Breast epithelium (tissue), 4 donors: Measurements from ENCODE around the gene BRCA1. TPM values are rescaled to one million over a fixed set of nuclear protein-coding genes. Genes with fewer than 3 reads are reported as not detected.

Experiments used
- DNase-seq, 2 donors: peaks; one replicate each; pipeline ENCODE4 v3.0.0-alpha.2; 2019; ENCODE audit warnings: low spot score in 2 of 2
- H3K27ac ChIP-seq, 2 donors: fragments of 200-600 bp; sonication (generic) in 1 of 2; one replicate each; pipeline ENCODE4 v1.5.1; 2016 to 2019; ENCODE audit warnings: mild to moderate bottlenecking in 1 of 2
- H3K27me3 ChIP-seq, 2 donors: fragments of 200-600 bp; sonication (generic) in 1 of 2; one replicate each; pipeline versions ENCODE4 v1.5.1 to v1.6.0; 2017 to 2019; ENCODE audit warnings: control low read depth in 1 of 2, mild to moderate bottlenecking in 1 of 2
- H3K36me3 ChIP-seq: fragments of 200-600 bp; one replicate; pipeline ENCODE4 v1.5.1; 2019
- H3K4me1 ChIP-seq, 2 donors: fragments of 200-600 bp; sonication (generic); one replicate each; pipeline ENCODE4 v1.5.1; 2016 to 2019; ENCODE audit warnings: control low read depth in 1 of 2
- H3K4me3 ChIP-seq, 3 donors: fragments of 200-600 bp; sonication (generic); 1 replicate in 2 of 3; 2 replicates in 1 of 3; pipeline ENCODE4 v1.5.1; 2016 to 2019; ENCODE audit warnings: mild to moderate bottlenecking in 3 of 3, moderate library complexity in 2 of 3
- H3K9me3 ChIP-seq, 2 donors: fragments of 200-600 bp; sonication (generic) in 1 of 2; one replicate each; pipeline ENCODE4 v1.5.1; 2016 to 2019; ENCODE audit warnings: control low read depth in 1 of 2
- POLR2A ChIP-seq: fragments of 450-650 bp; IDR thresholded peaks from one replicate; pipeline ENCODE4 v1.6.1; 2016; ENCODE audit warnings: antibody characterized with exemption, mild to moderate bottlenecking, moderate library complexity
- POLR2AphosphoS5 ChIP-seq, 3 donors: sonication (generic); formaldehyde crosslinking; IDR thresholded peaks; one replicate each; pipeline ENCODE4 v1.6.1; 2017; ENCODE audit warnings: antibody characterized with exemption in 3 of 3
- intact Hi-C: fragments of 100-400 bp; cut with DNase I; formaldehyde crosslinking; loops from one replicate; pipeline ENCODE4 v1.15.1; 2023; ENCODE audit warnings: low total_unique reads
- total RNA-seq, 3 donors: library from RNA; depleted of rRNA; stranded (reverse); fragments of >200 nt; gene quantifications; one replicate each; pipeline ENCODE4 v1.1.0, GENCODE V29; 2016
- TF ChIP-seq, protein P1 (sequence below), 3 donors: fragments of 450-650 bp; IDR thresholded peaks; one replicate each; pipeline ENCODE4 v1.5.1; 2016 to 2017; ENCODE audit warnings: antibody characterized with exemption in 3 of 3, mild to moderate bottlenecking in 3 of 3, moderate library complexity in 3 of 3

Gene BRCA1
- total RNA-seq, 3 donors from 2014 or later: 5.2 to 8.9 (median 7.4) TPM

DNA sequence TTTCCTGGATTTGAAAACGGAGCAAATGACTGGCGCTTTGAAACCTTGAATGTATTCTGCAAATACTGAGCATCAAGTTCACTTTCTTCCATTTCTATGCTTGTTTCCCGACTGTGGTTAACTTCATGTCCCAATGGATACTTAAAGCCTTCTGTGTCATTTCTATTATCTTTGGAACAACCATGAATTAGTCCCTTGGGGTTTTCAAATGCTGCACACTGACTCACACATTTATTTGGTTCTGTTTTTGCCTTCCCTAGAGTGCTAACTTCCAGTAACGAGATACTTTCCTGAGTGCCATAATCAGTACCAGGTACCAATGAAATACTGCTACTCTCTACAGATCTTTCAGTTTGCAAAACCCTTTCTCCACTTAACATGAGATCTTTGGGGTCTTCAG lies 32.3 kb downstream of the BRCA1 start:
- no peak overlapping the region for H3K27ac ChIP-seq
- no peak for TF ChIP-seq POLR2AphosphoS5 (IDR thresholded peaks at IDR 0.05)
- TF ChIP-seq, protein P1, sequence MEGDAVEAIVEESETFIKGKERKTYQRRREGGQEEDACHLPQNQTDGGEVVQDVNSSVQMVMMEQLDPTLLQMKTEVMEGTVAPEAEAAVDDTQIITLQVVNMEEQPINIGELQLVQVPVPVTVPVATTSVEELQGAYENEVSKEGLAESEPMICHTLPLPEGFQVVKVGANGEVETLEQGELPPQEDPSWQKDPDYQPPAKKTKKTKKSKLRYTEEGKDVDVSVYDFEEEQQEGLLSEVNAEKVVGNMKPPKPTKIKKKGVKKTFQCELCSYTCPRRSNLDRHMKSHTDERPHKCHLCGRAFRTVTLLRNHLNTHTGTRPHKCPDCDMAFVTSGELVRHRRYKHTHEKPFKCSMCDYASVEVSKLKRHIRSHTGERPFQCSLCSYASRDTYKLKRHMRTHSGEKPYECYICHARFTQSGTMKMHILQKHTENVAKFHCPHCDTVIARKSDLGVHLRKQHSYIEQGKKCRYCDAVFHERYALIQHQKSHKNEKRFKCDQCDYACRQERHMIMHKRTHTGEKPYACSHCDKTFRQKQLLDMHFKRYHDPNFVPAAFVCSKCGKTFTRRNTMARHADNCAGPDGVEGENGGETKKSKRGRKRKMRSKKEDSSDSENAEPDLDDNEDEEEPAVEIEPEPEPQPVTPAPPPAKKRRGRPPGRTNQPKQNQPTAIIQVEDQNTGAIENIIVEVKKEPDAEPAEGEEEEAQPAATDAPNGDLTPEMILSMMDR (IDR thresholded peaks at IDR 0.05): no peak
- no peak for TF ChIP-seq POLR2A
- intact Hi-C loops: no loop called here
- H3K4me1 ChIP-seq: no peaks in the 10 kb centered on the region
- H3K27me3 ChIP-seq: no peaks in the 10 kb centered on the region
- H3K4me3 ChIP-seq: no peak overlapping the region
- no peaks in the 10 kb centered on the region for H3K36me3 ChIP-seq
- H3K9me3 ChIP-seq: no peaks in the 10 kb centered on the region
- no peak for DNase-seq

DNA sequence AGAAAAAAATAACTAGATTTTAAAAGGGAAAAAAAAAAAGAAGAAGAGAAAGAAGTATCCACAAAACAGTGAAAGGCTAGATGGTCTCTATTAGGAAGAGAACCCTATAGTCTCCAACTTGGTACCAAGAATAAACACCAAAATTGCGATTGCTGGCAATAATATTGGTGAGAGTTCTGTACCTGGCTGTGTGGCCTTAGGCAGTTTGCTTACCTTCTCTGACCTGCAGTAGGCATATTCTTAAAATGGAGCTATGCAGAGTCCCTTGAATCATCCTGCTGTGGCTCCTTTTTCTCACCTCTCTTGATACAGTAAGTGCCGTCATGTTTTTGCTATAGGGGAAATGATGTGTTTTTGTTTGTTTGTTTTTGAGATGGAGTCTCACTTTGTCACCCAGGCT lies 35.1 kb downstream of the BRCA1 start:
- intact Hi-C loops: no loop called here
- TF ChIP-seq, protein P1 (IDR thresholded peaks at IDR 0.05): no peak
- no peak for TF ChIP-seq POLR2AphosphoS5 (IDR thresholded peaks at IDR 0.05)
- no peak for TF ChIP-seq POLR2A
- H3K4me3 ChIP-seq: no peak overlapping the region
- no peaks in the 10 kb centered on the region for H3K4me1 ChIP-seq
- no peaks in the 10 kb centered on the region for H3K27me3 ChIP-seq
- no peak for DNase-seq
- no peaks in the 10 kb centered on the region for H3K9me3 ChIP-seq
- H3K27ac ChIP-seq: no peak overlapping the region
- no peaks in the 10 kb centered on the region for H3K36me3 ChIP-seq

- no peak for DNase-seq
- Histone ChIP-seq H3K27me3 (no peaks in the 10 kb centered on the region), H3K27ac (no peak overlapping the region), H3K9me3 (no peaks in the 10 kb centered on the region), H3K4me3 (no peak overlapping the region), H3K36me3 (no peaks in the 10 kb centered on the region), H3K4me1 (no peaks in the 10 kb centered on the region)
- TF ChIP-seq POLR2A: no peak
- TF ChIP-seq, protein P1 (IDR thresholded peaks at IDR 0.05): no peak
- no peak for TF ChIP-seq POLR2AphosphoS5 (IDR thresholded peaks at IDR 0.05)
- intact Hi-C loops: no loop called here
Measured at GRCh38 chr17:43085474-43085873, 39.7 kb downstream of the BRCA1 start.

- Histone ChIP-seq H3K36me3 (no peaks in the 10 kb centered on the region), H3K4me3 (no peak overlapping the region), H3K27ac (no peak overlapping the region), H3K4me1 (no peaks in the 10 kb centered on the region), H3K9me3 (no peaks in the 10 kb centered on the region), H3K27me3 (no peaks in the 10 kb centered on the region)
- no peak for DNase-seq
- TF ChIP-seq, protein P1 (IDR thresholded peaks at IDR 0.05): no peak
- TF ChIP-seq POLR2A (no peak), POLR2AphosphoS5 (IDR thresholded peaks at IDR 0.05) (no peak)
- intact Hi-C loops: no loop called here
Measured at GRCh38 chr17:43079641-43080302, 45.4 kb downstream of the BRCA1 start.

DNA sequence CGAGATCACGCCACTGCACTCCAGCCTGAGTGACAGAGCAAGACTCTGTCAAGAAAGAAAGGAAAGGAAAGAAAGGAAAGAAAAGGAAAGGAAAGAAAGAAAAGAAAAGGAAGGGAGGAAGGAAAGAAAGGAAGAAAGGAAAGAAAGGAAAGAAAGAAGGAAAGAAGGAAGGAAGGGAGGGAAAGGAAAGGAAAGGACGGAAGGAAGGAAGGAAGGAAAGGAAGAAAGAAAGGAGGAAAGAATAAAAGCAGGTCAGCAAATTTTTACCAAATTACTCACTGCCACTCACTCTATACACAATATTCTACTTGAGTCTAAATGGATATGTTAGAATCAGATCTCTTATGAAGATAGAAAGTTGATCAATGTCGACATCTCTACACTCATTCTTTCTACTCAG lies 50.3 kb downstream of the BRCA1 start:
- Histone ChIP-seq H3K4me3 (no peak overlapping the region), H3K9me3 (no peaks in the 10 kb centered on the region), H3K27ac (no peak overlapping the region), H3K27me3 (no peaks in the 10 kb centered on the region), H3K4me1 (no peaks in the 10 kb centered on the region), H3K36me3 (no peaks in the 10 kb centered on the region)
- intact Hi-C loops: no loop called here
- DNase-seq: no peak
- TF ChIP-seq, protein P1 (IDR thresholded peaks at IDR 0.05): no peak
- TF ChIP-seq POLR2AphosphoS5 (IDR thresholded peaks at IDR 0.05): no peak
- no peak for TF ChIP-seq POLR2A
